GM19463 (cell line): ENCODE data around the gene NPC1L1.

Experiments used
- ATAC-seq: cut with Tn5 transposase; IDR thresholded peaks from one replicate; pipeline ENCODE4 v1.9.1; 2021; ENCODE audit warnings: mild to moderate bottlenecking, moderate library complexity; ENCODE audit not compliant: unreplicated experiment

Gene NPC1L1

GRCh38 chr7:44541028-44541869 lies at the start of gene NPC1L1:
Gene NPC1L1, minus strand, starts transcription at chr7:44541330. Its CDS starts 71 bp downstream, at chr7:44541259.
- no peak for ATAC-seq

GRCh38 chr7:44590910-44591309 lies 49.8 kb upstream of the NPC1L1 start:
- no peak for ATAC-seq

GRCh38 chr7:44587843-44588711 lies 46.9 kb upstream of the NPC1L1 start:
- no peak for ATAC-seq

- ATAC-seq = no peak
These were observed 42.2 kb upstream of the NPC1L1 start for GRCh38 chr7:44583146-44583865.

GRCh38 chr7:44581879-44582603 lies 40.9 kb upstream of the NPC1L1 start, which contains the start of gene TMED4:
Gene TMED4, minus strand, starts transcription at chr7:44582231. Its CDS starts 25 bp downstream, at chr7:44582206.
- ATAC-seq = peak; percentile 86

- peak; percentile 25 for ATAC-seq
These were observed 40.1 kb upstream of the NPC1L1 start for GRCh38 chr7:44580945-44581878.

GRCh38 chr7:44576228-44576627 lies 35.1 kb upstream of the NPC1L1 start:
- no peak for ATAC-seq

GRCh38 chr7:44575054-44575453 lies 33.9 kb upstream of the NPC1L1 start:
- no peak for ATAC-seq

- no peak for ATAC-seq
These were observed 33.2 kb upstream of the NPC1L1 start for GRCh38 chr7:44574287-44574872.

- peak; percentile 92 for ATAC-seq
These were observed 32.5 kb upstream of the NPC1L1 start, which contains the start of gene DDX56 for GRCh38 chr7:44573464-44574286. Gene DDX56, minus strand, starts transcription at chr7:44573908. Its CDS starts 13 bp downstream, at chr7:44573895.

GRCh38 chr7:44572771-44573170 lies 31.6 kb upstream of the NPC1L1 start:
- no peak for ATAC-seq

GRCh38 chr7:44569959-44570358 lies 28.8 kb upstream of the NPC1L1 start:
- ATAC-seq = no peak

GRCh38 chr7:44568771-44569560 lies 27.8 kb upstream of the NPC1L1 start:
- ATAC-seq = no peak

GRCh38 chr7:44567884-44568283 lies 26.8 kb upstream of the NPC1L1 start:
- ATAC-seq = no peak

GRCh38 chr7:44566680-44567079 lies 25.6 kb upstream of the NPC1L1 start:
- ATAC-seq = no peak

GRCh38 chr7:44565795-44566559 lies 24.8 kb upstream of the NPC1L1 start:
- ATAC-seq = peak; percentile 35
